ENCODE measurements around the gene ANKEF1.
"Not testable (repeated sequence)": the region's sequence is repeated elsewhere in the genome, so short reads cannot be mapped to it uniquely, and the experiment has no call there.

Gene ANKEF1

GRCh38 chr20:10034717-10035571 lies at the start of gene ANKEF1:
Gene ANKEF1, plus strand, starts transcription at chr20:10034987. Its CDS starts 3,315 bp downstream, at chr20:10038302.
- DNase-seq = peak; percentile 84

GRCh38 chr20:9985281-9985680 lies 49.5 kb upstream of the ANKEF1 start:
- DNase-seq = no peak

- DNase-seq = no peak
These were observed 49.0 kb upstream of the ANKEF1 start for GRCh38 chr20:9985773-9986172.

GRCh38 chr20:9989066-9989724 lies 45.6 kb upstream of the ANKEF1 start:
- no peak for DNase-seq

- DNase-seq = no peak
These were observed 41.6 kb upstream of the ANKEF1 start for GRCh38 chr20:9993137-9993536.

GRCh38 chr20:9994676-9995075 lies 40.1 kb upstream of the ANKEF1 start:
- DNase-seq = no peak

GRCh38 chr20:9995510-9996272 lies 39.1 kb upstream of the ANKEF1 start:
- no peak for DNase-seq

- no peak for DNase-seq
These were observed 37.8 kb upstream of the ANKEF1 start for GRCh38 chr20:9996944-9997343.

GRCh38 chr20:9999645-10000044 lies 35.1 kb upstream of the ANKEF1 start:
- no peak for DNase-seq

GRCh38 chr20:10002866-10003265 lies 31.9 kb upstream of the ANKEF1 start:
- no peak for DNase-seq

GRCh38 chr20:10004900-10005299 lies 29.9 kb upstream of the ANKEF1 start:
- no peak for DNase-seq

GRCh38 chr20:10005885-10006284 lies 28.9 kb upstream of the ANKEF1 start:
- DNase-seq = no peak

- no peak for DNase-seq
These were observed 28.2 kb upstream of the ANKEF1 start for GRCh38 chr20:10006447-10007090.

- DNase-seq = no peak
These were observed 27.6 kb upstream of the ANKEF1 start for GRCh38 chr20:10007158-10007557.

- DNase-seq = no peak
These were observed 27.0 kb upstream of the ANKEF1 start for GRCh38 chr20:10007747-10008146.

- DNase-seq = no peak
These were observed 22.3 kb upstream of the ANKEF1 start for GRCh38 chr20:10012464-10012863.

- DNase-seq = no peak
These were observed 20.4 kb upstream of the ANKEF1 start for GRCh38 chr20:10014431-10014830.

GRCh38 chr20:10020937-10021336 lies 13.8 kb upstream of the ANKEF1 start:
- no peak for DNase-seq

- no peak for DNase-seq
These were observed 12.2 kb upstream of the ANKEF1 start for GRCh38 chr20:10022625-10023024.

- DNase-seq = no peak
These were observed 10.9 kb upstream of the ANKEF1 start for GRCh38 chr20:10023911-10024310.

GRCh38 chr20:10031451-10032215 lies 3.2 kb upstream of the ANKEF1 start:
- not testable (repeated sequence) for DNase-seq

- DNase-seq = not testable (repeated sequence)
These were observed 2.5 kb upstream of the ANKEF1 start for GRCh38 chr20:10032269-10032668.

Data from activated CD8-positive, alpha-beta memory T cell treated with anti-CD3 and anti-CD28 coated beads for 24 hours (primary cell).